BLaER1 treated with 17β-estradiol and CSF1 and Interleukin-3, amounts not matched to agents 10 nM and 100 nM (cell line): Measurements from ENCODE around the gene NDUFAF2.

Experiments used
- H3K27ac ChIP-seq, 11 experiments: shearing (Covaris generic); formaldehyde crosslinking; 2 replicates each; pipeline ENCODE4 v1.8.1; 2022
- H3K27me3 ChIP-seq, 11 experiments: shearing (Covaris generic); formaldehyde crosslinking; 2 replicates each; pipeline ENCODE4 v1.8.1; 2022
- H3K36me3 ChIP-seq, 11 experiments: shearing (Covaris generic); formaldehyde crosslinking; 2 replicates each; pipeline ENCODE4 v1.8.1; 2022
- H3K4me1 ChIP-seq, 10 experiments: shearing (Covaris generic); formaldehyde crosslinking; 2 replicates each; pipeline ENCODE4 v1.8.1; 2022
- H3K4me2 ChIP-seq, 11 experiments: shearing (Covaris generic); formaldehyde crosslinking; 2 replicates each; pipeline ENCODE4 v1.8.1; 2022
- H3K4me3 ChIP-seq, 10 experiments: shearing (Covaris generic); formaldehyde crosslinking; 2 replicates each; pipeline ENCODE4 v1.8.1; 2022
- H3K9ac ChIP-seq, 11 experiments: shearing (Covaris generic); formaldehyde crosslinking; 2 replicates each; pipeline ENCODE4 v1.8.1; 2022
- H3K9me3 ChIP-seq, 11 experiments: shearing (Covaris generic); formaldehyde crosslinking; replicated peaks in 1 of 11; 2 replicates each; pipeline ENCODE4 v1.8.1; 2022
- H4K20me1 ChIP-seq, 11 experiments: shearing (Covaris generic); formaldehyde crosslinking; 2 replicates each; pipeline ENCODE4 v1.8.1; 2022
- Cebpa-rat ChIP-seq, 11 experiments: shearing (Covaris generic); IDR thresholded peaks; 2 replicates each; pipeline ENCODE4 v1.8.1; 2022

NDUFAF2 gene

GRCh38 chr5:60944904-60945812, at the start of gene NDUFAF2, which contains the start of gene ERCC8:
TSS of gene NDUFAF2 (plus strand) at chr5:60945205. CDS start at chr5:60945256, 51 bp downstream.
TSS of gene ERCC8 (minus strand) at chr5:60945070. CDS start at chr5:60945008, 62 bp downstream.
- H3K9me3 ChIP-seq: peaks cover 0 to 25% (median 15%) of the 10 kb centered on the region in 11 experiments; a peak in 17 of 22 replicates
- H3K36me3 ChIP-seq: peaks cover 4 to 29% (median 18%) of the 10 kb centered on the region in 11 experiments; a peak in 20 of 22 replicates
- peak within 1 kb of the TSS; percentile 88 to 99 (median 94) for H3K4me2 ChIP-seq
- no peaks in the 10 kb centered on the region for H3K27me3 ChIP-seq
- peaks cover 22 to 43% (median 28%) of the 10 kb centered on the region in 10 experiments for H3K4me1 ChIP-seq
- peak within 1 kb of the TSS; percentile 42 to 87 (median 81) for H3K27ac ChIP-seq
- no peak for TF ChIP-seq Cebpa-rat (IDR thresholded peaks at IDR 0.05)
- H3K4me3 ChIP-seq: peak within 1 kb of the TSS; percentile 62 to 89 (median 77)
- peaks cover 0 to 26% (median 5%) of the 10 kb centered on the region in 11 experiments; a peak in 7 of 22 replicates for H4K20me1 ChIP-seq
- H3K9ac ChIP-seq: peak within 1 kb of the TSS; percentile 76 to 91 (median 85)

- TF ChIP-seq Cebpa-rat (IDR thresholded peaks at IDR 0.05): no peak
- H3K9me3 ChIP-seq: peaks cover 0 to 12% (median 0%) of the 10 kb centered on the region in 11 experiments; a peak in 4 of 22 replicates
- H3K36me3 ChIP-seq: peaks cover 44 to 88% (median 63%) of the 10 kb centered on the region in 11 experiments
Observed at GRCh38 chr5:60896991-60897390, 48.0 kb upstream of the NDUFAF2 start.

GRCh38 chr5:60903356-60903755, 41.6 kb upstream of the NDUFAF2 start:
- no peaks in the 10 kb centered on the region for H3K27me3 ChIP-seq
- no peak overlapping the region for H3K4me2 ChIP-seq
- no peaks in the 10 kb centered on the region for H4K20me1 ChIP-seq
- H3K9ac ChIP-seq: no peak overlapping the region
- H3K4me3 ChIP-seq: no peak overlapping the region
- peaks cover 0 to 40% (median 16%) of the 10 kb centered on the region in 11 experiments; a peak in 16 of 22 replicates for H3K36me3 ChIP-seq
- H3K9me3 ChIP-seq: no peaks in the 10 kb centered on the region
- no peaks in the 10 kb centered on the region for H3K4me1 ChIP-seq
- no peak overlapping the region for H3K27ac ChIP-seq
- TF ChIP-seq Cebpa-rat (IDR thresholded peaks at IDR 0.05): no peak

More at GRCh38 chr5:60896991-60897390, 48.0 kb upstream of the NDUFAF2 start:
- no peaks in the 10 kb centered on the region for H3K27me3 ChIP-seq
- H4K20me1 ChIP-seq: no peaks in the 10 kb centered on the region
- no peak overlapping the region for H3K9ac ChIP-seq
- no peak overlapping the region for H3K4me3 ChIP-seq
- H3K27ac ChIP-seq: no peak overlapping the region
- no peak overlapping the region for H3K4me2 ChIP-seq
- no peaks in the 10 kb centered on the region for H3K4me1 ChIP-seq

- Histone ChIP-seq H3K4me3 (no peak overlapping the region), H3K36me3 (peaks cover 49 to 80% (median 63%) of the 10 kb centered on the region in 11 experiments), H4K20me1 (no peaks in the 10 kb centered on the region; a peak in 1 of 22 replicates), H3K9ac (no peak overlapping the region), H3K9me3 (no peaks in the 10 kb centered on the region), H3K4me2 (no peak overlapping the region), H3K27ac (no peak overlapping the region), H3K4me1 (no peaks in the 10 kb centered on the region), H3K27me3 (no peaks in the 10 kb centered on the region)
- TF ChIP-seq Cebpa-rat (IDR thresholded peaks at IDR 0.05): no peak
Observed at GRCh38 chr5:60916646-60917045, 28.4 kb upstream of the NDUFAF2 start.

- Histone ChIP-seq H3K4me1 (no peaks in the 10 kb centered on the region), H3K4me2 (no peak overlapping the region), H3K27me3 (no peaks in the 10 kb centered on the region), H3K4me3 (no peak overlapping the region), H4K20me1 (peaks cover 0 to 5% (median 0%) of the 10 kb centered on the region in 11 experiments; a peak in 1 of 22 replicates), H3K36me3 (peaks cover 53 to 90% (median 67%) of the 10 kb centered on the region in 11 experiments), H3K27ac (no peak overlapping the region), H3K9ac (no peak overlapping the region), H3K9me3 (no peaks in the 10 kb centered on the region)
- TF ChIP-seq Cebpa-rat (IDR thresholded peaks at IDR 0.05): no peak
Observed at GRCh38 chr5:60918466-60918865, 26.5 kb upstream of the NDUFAF2 start.

GRCh38 chr5:60927450-60927849, 17.6 kb upstream of the NDUFAF2 start:
- Histone ChIP-seq H3K9me3 (no peaks in the 10 kb centered on the region), H3K27ac (no peak overlapping the region), H3K9ac (no peak overlapping the region), H4K20me1 (peaks cover 0 to 39% (median 24%) of the 10 kb centered on the region in 11 experiments; a peak in 15 of 22 replicates), H3K4me2 (no peak overlapping the region), H3K27me3 (no peaks in the 10 kb centered on the region), H3K4me3 (no peak overlapping the region), H3K36me3 (peaks cover 25 to 56% (median 43%) of the 10 kb centered on the region in 11 experiments; a peak in 21 of 22 replicates), H3K4me1 (no peaks in the 10 kb centered on the region)
- TF ChIP-seq Cebpa-rat (IDR thresholded peaks at IDR 0.05): no peak

GRCh38 chr5:60929024-60929423, 16.0 kb upstream of the NDUFAF2 start:
- Histone ChIP-seq H3K4me2 (no peak overlapping the region), H4K20me1 (peaks cover 0 to 46% (median 27%) of the 10 kb centered on the region in 11 experiments; a peak in 15 of 22 replicates), H3K36me3 (peaks cover 22 to 47% (median 40%) of the 10 kb centered on the region in 11 experiments; a peak in 21 of 22 replicates), H3K9me3 (no peaks in the 10 kb centered on the region), H3K27me3 (no peaks in the 10 kb centered on the region), H3K9ac (no peak overlapping the region), H3K4me3 (no peak overlapping the region), H3K27ac (no peak overlapping the region), H3K4me1 (no peaks in the 10 kb centered on the region)
- TF ChIP-seq Cebpa-rat (IDR thresholded peaks at IDR 0.05): no peak

GRCh38 chr5:60943624-60944023, 1.4 kb upstream of the NDUFAF2 start:
- H3K27ac ChIP-seq: peak overlapping the region in 10 of 11 experiments; percentile 38 to 83 (median 67); a peak in 19 of 22 replicates
- H3K4me2 ChIP-seq: peak overlapping the region; percentile 87 to 99 (median 94)
- H4K20me1 ChIP-seq: peaks cover 0 to 24% (median 5%) of the 10 kb centered on the region in 11 experiments; a peak in 7 of 22 replicates
- H3K36me3 ChIP-seq: peaks cover 6 to 37% (median 26%) of the 10 kb centered on the region in 11 experiments
- H3K4me3 ChIP-seq: peak overlapping the region; percentile 62 to 89 (median 77)
- H3K27me3 ChIP-seq: no peaks in the 10 kb centered on the region
- peaks cover 22 to 43% (median 28%) of the 10 kb centered on the region in 10 experiments for H3K4me1 ChIP-seq
- peaks cover 0 to 19% (median 8%) of the 10 kb centered on the region in 11 experiments; a peak in 17 of 22 replicates for H3K9me3 ChIP-seq
- peak overlapping the region in 10 of 11 experiments; percentile 58 to 91 (median 84); a peak in 14 of 22 replicates for H3K9ac ChIP-seq
- peak in 4 of 11 experiments; percentile 18 to 53 (median 34); a peak in 1 of 22 replicates for TF ChIP-seq Cebpa-rat (IDR thresholded peaks at IDR 0.05)

- Histone ChIP-seq H3K27ac (peak overlapping the region; percentile 42 to 87 (median 81)), H3K9me3 (peaks cover 0 to 27% (median 15%) of the 10 kb centered on the region in 11 experiments; a peak in 17 of 22 replicates), H3K36me3 (peaks cover 0 to 23% (median 13%) of the 10 kb centered on the region in 11 experiments; a peak in 16 of 22 replicates), H3K4me2 (peak overlapping the region; percentile 81 to 94 (median 90)), H3K4me3 (peak overlapping the region; percentile 62 to 89 (median 77)), H4K20me1 (peaks cover 0 to 28% (median 5%) of the 10 kb centered on the region in 11 experiments; a peak in 7 of 22 replicates), H3K4me1 (peaks cover 22 to 43% (median 28%) of the 10 kb centered on the region in 10 experiments), H3K9ac (peak overlapping the region; percentile 76 to 91 (median 85)), H3K27me3 (no peaks in the 10 kb centered on the region)
- TF ChIP-seq Cebpa-rat (IDR thresholded peaks at IDR 0.05): no peak
Observed at GRCh38 chr5:60945813-60946187, 795 bp downstream of the NDUFAF2 start.
